T-helper 22 cell (primary cell): ENCODE measurements around the gene ATP4B.

Experiments
- DNase-seq: peaks from one replicate; pipeline ENCODE4 v3.0.0-alpha.2; 2020; ENCODE audit warnings: low read depth

The ATP4B gene

GRCh38 chr13:113657851-113658741 lies at the start of gene ATP4B:
ATP4B (minus strand) TSS chr13:113658198; CDS start chr13:113658144, 54 bp downstream.
- DNase-seq: no peak

GRCh38 chr13:113672002-113672651 lies 14.1 kb upstream of the ATP4B start:
- DNase-seq: no peak

GRCh38 chr13:113671066-113672001 lies 13.3 kb upstream of the ATP4B start:
- no peak for DNase-seq

- DNase-seq: no peak
These were observed 12.5 kb upstream of the ATP4B start for GRCh38 chr13:113670541-113670940.

GRCh38 chr13:113669755-113670341 lies 11.8 kb upstream of the ATP4B start:
- DNase-seq: no peak

GRCh38 chr13:113669231-113669754 lies 11.3 kb upstream of the ATP4B start:
- DNase-seq: no peak

GRCh38 chr13:113668491-113668971 lies 10.5 kb upstream of the ATP4B start:
- no peak for DNase-seq

- no peak for DNase-seq
These were observed 9.9 kb upstream of the ATP4B start for GRCh38 chr13:113667771-113668490.

- DNase-seq: no peak
These were observed 9.1 kb upstream of the ATP4B start, which contains the start of gene GRK1 for GRCh38 chr13:113666951-113667701. GRK1 (plus strand) TSS chr13:113667219; CDS start chr13:113667387, 168 bp downstream.

GRCh38 chr13:113666329-113666670 lies 8.3 kb upstream of the ATP4B start:
- DNase-seq: no peak

- DNase-seq: no peak
These were observed 7.8 kb upstream of the ATP4B start for GRCh38 chr13:113665597-113666328.

- no peak for DNase-seq
These were observed 7.0 kb upstream of the ATP4B start for GRCh38 chr13:113664751-113665596.

GRCh38 chr13:113663934-113664333 lies 5.9 kb upstream of the ATP4B start:
- no peak for DNase-seq

- DNase-seq: no peak
These were observed 3.5 kb upstream of the ATP4B start for GRCh38 chr13:113661509-113661908.

- DNase-seq: no peak
These were observed 2.1 kb upstream of the ATP4B start for GRCh38 chr13:113660066-113660465.

GRCh38 chr13:113659337-113659736 lies 1.3 kb upstream of the ATP4B start:
- no peak for DNase-seq

- no peak for DNase-seq
These were observed 838 bp upstream of the ATP4B start for GRCh38 chr13:113658836-113659235.
